Body of pancreas (tissue), 4 donors: ENCODE results near the gene PLLP. TPM values are rescaled to one million over a fixed set of nuclear protein-coding genes. Genes with fewer than 3 reads are reported as not detected.
A peak's percentile ranks its signal among the peaks of the same experiment; 100 is the strongest.

Experiments used
- ATAC-seq: fragments of 150-250 bp; one replicate; pipeline ENCODE4 v1.9.1; 2016
- DNase-seq, 4 donors: peaks; one replicate each; pipeline ENCODE4 v3.0.0-alpha.2; 2019
- H3K27ac ChIP-seq, 4 donors: fragments of 200-600 bp; sonication (generic); 1 replicate in 3 of 4; 2 replicates in 1 of 4; pipeline versions ENCODE4 v1.5.1 to v1.6.1; 2016 to 2019; ENCODE audit warnings: mild to moderate bottlenecking in 1 of 4, mixed read lengths in 1 of 4, moderate library complexity in 1 of 4
- H3K27me3 ChIP-seq, 2 donors: fragments of 200-600 bp; sonication (generic); one replicate each; pipeline ENCODE4 v1.6.0; 2016; ENCODE audit warnings: mild to moderate bottlenecking in 1 of 2
- H3K36me3 ChIP-seq, 2 donors: fragments of 200-600 bp; sonication (generic); replicated peaks in 1 of 2; 2 replicates each; pipeline ENCODE4 v1.5.1; 2016; ENCODE audit warnings: low read depth in 2 of 2; ENCODE audit not compliant: insufficient read depth in 1 of 2
- H3K4me1 ChIP-seq: fragments of 200-600 bp; sonication (generic); one replicate; pipeline ENCODE4 v1.6.0; 2016
- H3K4me3 ChIP-seq, 2 donors: fragments of 200-600 bp; sonication (generic); 1 replicate in 1 of 2; 2 replicates in 1 of 2; pipeline ENCODE4 v1.5.1; 2016 to 2019
- H3K9me3 ChIP-seq, 3 donors: fragments of 200-600 bp; sonication (generic); 1 replicate in 2 of 3; 2 replicates in 1 of 3; pipeline ENCODE4 v1.5.1; 2016
- POLR2A ChIP-seq, 3 donors: fragments of 450-650 bp; IDR thresholded peaks; one replicate each; pipeline ENCODE4 v1.6.1; 2016; ENCODE audit warnings: antibody characterized with exemption in 3 of 3, mild to moderate bottlenecking in 2 of 3
- WGBS, 2 donors: methylation state at CpG; one replicate each; pipeline ENCODE4 v1.1.5; 2017; 5-methylcytosine and 5-hydroxymethylcytosine counted together
- intact Hi-C: fragments of 100-400 bp; cut with DNase I; formaldehyde crosslinking; loops from one replicate; pipeline ENCODE4 v1.15.1; 2023
- total RNA-seq, 2 donors: library from RNA; depleted of rRNA; stranded (reverse); fragments of >200 nt; gene quantifications; one replicate each; pipeline ENCODE4 v1.1.0, GENCODE V29; 2016
- TF ChIP-seq, protein P1 (sequence below), 7 experiments: fragments of 450-650 bp in 4 of 7; fragments of 200-600 bp in 3 of 7; sonication (generic) in 3 of 7; IDR thresholded peaks; one replicate each; pipeline ENCODE4 v1.5.1; 2016 to 2019; ENCODE audit warnings: antibody characterized with exemption in 7 of 7

Gene PLLP
- total RNA-seq, 2 donors from 2014 or later, result 32.9 to 43.2 TPM

DNA sequence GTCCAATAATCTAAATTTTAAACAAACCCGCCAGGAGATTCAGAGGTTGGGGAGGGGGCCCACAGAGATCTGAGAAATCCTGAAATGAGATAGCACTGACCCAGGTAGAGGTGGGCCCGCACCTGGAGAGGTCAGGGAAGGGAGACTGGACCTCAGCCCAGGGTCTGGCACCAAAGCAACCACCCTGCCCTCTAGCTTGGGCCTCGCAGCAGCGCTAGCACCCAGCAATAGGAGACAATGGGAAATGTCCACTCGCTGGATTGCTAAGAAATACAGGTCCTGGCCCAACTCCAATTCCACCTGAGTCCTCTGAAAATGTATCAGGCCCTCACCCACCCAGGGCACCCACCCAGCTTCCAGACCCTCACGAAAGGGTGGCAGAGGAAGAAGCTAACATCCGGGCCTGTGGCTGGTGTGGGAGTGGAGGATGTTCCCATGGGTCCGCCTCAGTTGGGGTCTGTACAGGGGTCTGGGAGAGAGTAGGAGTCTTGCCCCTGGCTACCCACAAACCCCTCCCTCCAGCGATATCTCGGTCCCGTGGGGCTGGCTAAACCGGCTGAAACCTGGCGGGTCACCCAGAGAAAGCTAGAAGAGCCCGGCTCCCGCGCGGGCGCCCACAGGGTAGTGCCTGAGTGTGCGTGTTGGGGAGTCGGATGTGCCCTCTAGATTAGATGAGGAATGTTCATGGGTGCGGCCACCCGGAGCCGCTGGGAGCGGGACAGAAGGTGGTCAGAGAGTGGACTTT, 1.1 kb downstream of the PLLP start:
- Histone ChIP-seq H3K27ac (peak overlapping the region; percentile 47 to 84 (median 82)), H3K36me3 (no peaks in the 10 kb centered on the region), H3K9me3 (no peaks in the 10 kb centered on the region), H3K4me1 (peaks cover 52% of the 10 kb centered on the region), H3K27me3 (no peaks in the 10 kb centered on the region), H3K4me3 (peak overlapping the region; percentile 80 to 90)
- peak in 2 of 3 donors; percentile 51 to 63 for TF ChIP-seq POLR2A (IDR thresholded peaks at IDR 0.05)
- TF ChIP-seq, protein P1, sequence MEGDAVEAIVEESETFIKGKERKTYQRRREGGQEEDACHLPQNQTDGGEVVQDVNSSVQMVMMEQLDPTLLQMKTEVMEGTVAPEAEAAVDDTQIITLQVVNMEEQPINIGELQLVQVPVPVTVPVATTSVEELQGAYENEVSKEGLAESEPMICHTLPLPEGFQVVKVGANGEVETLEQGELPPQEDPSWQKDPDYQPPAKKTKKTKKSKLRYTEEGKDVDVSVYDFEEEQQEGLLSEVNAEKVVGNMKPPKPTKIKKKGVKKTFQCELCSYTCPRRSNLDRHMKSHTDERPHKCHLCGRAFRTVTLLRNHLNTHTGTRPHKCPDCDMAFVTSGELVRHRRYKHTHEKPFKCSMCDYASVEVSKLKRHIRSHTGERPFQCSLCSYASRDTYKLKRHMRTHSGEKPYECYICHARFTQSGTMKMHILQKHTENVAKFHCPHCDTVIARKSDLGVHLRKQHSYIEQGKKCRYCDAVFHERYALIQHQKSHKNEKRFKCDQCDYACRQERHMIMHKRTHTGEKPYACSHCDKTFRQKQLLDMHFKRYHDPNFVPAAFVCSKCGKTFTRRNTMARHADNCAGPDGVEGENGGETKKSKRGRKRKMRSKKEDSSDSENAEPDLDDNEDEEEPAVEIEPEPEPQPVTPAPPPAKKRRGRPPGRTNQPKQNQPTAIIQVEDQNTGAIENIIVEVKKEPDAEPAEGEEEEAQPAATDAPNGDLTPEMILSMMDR (IDR thresholded peaks at IDR 0.05), result peak in 2 of 7 experiments; percentile 26 to 27
- WGBS, 2 donors, result 15 to 20% methylated on average over 20 to 24 of the region's 24 CpGs
- peak; percentile 50 to 68 (median 55) for DNase-seq
- peak; percentile 53 for ATAC-seq
- intact Hi-C loops, result no loop called here

- DNase-seq, result peak in 3 of 4 donors; percentile 41 to 58 (median 53)
- WGBS, 2 donors, result 39 to 40% methylated on average over 8 of the region's 8 CpGs
- H3K9me3 ChIP-seq, result no peaks in the 10 kb centered on the region
- intact Hi-C loops, result no loop called here
- ATAC-seq, result no peak
- no peaks in the 10 kb centered on the region for H3K36me3 ChIP-seq
- H3K27me3 ChIP-seq, result no peaks in the 10 kb centered on the region
- H3K4me3 ChIP-seq, result no peak overlapping the region
- peaks cover 58% of the 10 kb centered on the region for H3K4me1 ChIP-seq
- TF ChIP-seq, protein P1 (IDR thresholded peaks at IDR 0.05), result no peak
- no peak for TF ChIP-seq POLR2A (IDR thresholded peaks at IDR 0.05)
- peak overlapping the region in 3 of 4 donors; percentile 81 to 84 (median 83) for H3K27ac ChIP-seq
Observed at GRCh38 chr16:57282510-57283213, 1.8 kb downstream of the PLLP start.

DNA sequence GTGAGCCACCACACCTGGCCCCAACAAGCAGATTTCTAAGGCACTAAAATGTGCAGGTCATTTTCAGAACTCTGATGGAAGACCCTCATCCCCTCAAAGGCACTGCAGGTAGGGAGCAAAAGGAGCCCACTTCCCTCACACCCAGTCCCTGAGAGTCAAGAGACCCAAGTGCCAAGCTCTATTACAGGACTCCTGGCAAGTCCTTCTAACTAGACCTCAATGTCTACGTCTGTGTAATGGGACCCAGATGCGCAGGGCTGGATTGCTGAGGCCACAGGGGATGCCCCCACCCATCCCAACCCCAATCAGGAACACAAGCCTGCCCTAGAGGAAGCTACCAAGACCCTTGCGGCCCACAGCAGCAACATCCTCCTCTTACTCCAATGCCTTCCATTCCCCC, 2.7 kb downstream of the PLLP start:
- Histone ChIP-seq H3K4me1 (peaks cover 65% of the 10 kb centered on the region), H3K4me3 (no peak overlapping the region), H3K36me3 (no peaks in the 10 kb centered on the region), H3K27ac (peak overlapping the region in 3 of 4 donors; percentile 33 to 84 (median 83)), H3K27me3 (no peaks in the 10 kb centered on the region), H3K9me3 (no peaks in the 10 kb centered on the region)
- ATAC-seq (no peak), DNase-seq (no peak)
- WGBS, 2 donors, result 96 to 100% methylated on average over 3 of the region's 3 CpGs
- TF ChIP-seq, protein P1 (IDR thresholded peaks at IDR 0.05), result no peak
- TF ChIP-seq POLR2A (IDR thresholded peaks at IDR 0.05), result no peak
- intact Hi-C loops, result no loop called here

DNA sequence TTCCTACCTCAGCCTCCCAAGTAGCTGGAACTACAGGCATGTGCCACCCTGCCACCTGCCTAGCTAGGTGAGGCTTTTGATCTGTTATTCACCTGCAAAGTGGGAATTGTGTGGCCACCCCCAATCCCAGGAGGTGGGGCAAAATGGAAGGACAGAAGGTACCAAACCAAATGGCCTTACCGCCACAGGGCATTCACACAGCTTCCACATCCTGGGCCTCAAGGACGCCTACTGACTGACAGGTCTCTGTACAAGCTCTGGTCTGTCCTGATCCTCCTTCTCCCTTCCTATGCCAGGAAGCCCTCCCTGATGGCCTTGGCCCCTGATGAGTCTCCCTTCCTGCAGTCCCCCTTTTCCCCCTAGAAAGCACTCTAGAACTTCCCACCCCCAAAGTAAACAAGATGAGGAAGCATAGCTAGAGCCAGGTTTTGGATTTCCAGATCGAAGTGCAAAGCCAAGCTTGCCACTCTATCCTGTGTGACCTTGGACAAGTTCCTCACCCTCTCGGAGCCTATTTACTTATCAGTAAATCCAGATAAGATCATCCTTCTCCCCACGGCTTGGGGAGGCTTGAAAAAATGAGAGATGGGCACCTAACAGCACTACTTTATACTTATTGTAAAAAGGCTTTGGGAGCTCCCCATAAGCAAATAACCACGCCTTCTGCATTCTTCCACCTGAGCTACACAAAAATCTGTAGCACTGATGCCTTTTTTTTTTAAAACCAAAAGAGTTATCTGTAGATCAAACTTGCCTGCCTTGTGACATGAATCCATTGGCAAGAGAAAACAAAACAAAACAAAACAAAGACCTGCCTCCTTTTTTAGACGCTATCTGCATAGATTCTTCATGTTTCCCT, 4.5 kb downstream of the PLLP start:
- no peaks in the 10 kb centered on the region for H3K36me3 ChIP-seq
- TF ChIP-seq, protein P1 (IDR thresholded peaks at IDR 0.05), result no peak
- no peak for TF ChIP-seq POLR2A (IDR thresholded peaks at IDR 0.05)
- DNase-seq (peak in 2 of 4 donors; percentile 57), ATAC-seq (no peak)
- H3K27ac ChIP-seq, result peak overlapping the region in 3 of 4 donors; percentile 28 to 66 (median 56)
- WGBS, 2 donors, result 30 to 33% methylated on average over 7 of the region's 7 CpGs
- no peaks in the 10 kb centered on the region for H3K9me3 ChIP-seq
- H3K4me3 ChIP-seq, result no peak overlapping the region
- no peaks in the 10 kb centered on the region for H3K27me3 ChIP-seq
- H3K4me1 ChIP-seq, result peaks cover 76% of the 10 kb centered on the region
- intact Hi-C loops, result no loop called here
